Activated CD4-positive, alpha-beta T cell treated with anti-CD3 and anti-CD28 coated beads for 1 hour (primary cell): ENCODE results near the gene TP53.
"Not testable (repeated sequence)": the region's sequence is repeated elsewhere in the genome, so short reads cannot be mapped to it uniquely, and the experiment has no call there.

Experiments used
- DNase-seq: peaks from one replicate; pipeline ENCODE4 v3.0.0-alpha.2; 2020

TP53 gene

GRCh38 chr17:7673239-7673638 is 14.1 kb downstream of the TP53 start:
- no peak for DNase-seq

GRCh38 chr17:7668482-7668881 is 18.8 kb downstream of the TP53 start:
- DNase-seq = no peak

DNA sequence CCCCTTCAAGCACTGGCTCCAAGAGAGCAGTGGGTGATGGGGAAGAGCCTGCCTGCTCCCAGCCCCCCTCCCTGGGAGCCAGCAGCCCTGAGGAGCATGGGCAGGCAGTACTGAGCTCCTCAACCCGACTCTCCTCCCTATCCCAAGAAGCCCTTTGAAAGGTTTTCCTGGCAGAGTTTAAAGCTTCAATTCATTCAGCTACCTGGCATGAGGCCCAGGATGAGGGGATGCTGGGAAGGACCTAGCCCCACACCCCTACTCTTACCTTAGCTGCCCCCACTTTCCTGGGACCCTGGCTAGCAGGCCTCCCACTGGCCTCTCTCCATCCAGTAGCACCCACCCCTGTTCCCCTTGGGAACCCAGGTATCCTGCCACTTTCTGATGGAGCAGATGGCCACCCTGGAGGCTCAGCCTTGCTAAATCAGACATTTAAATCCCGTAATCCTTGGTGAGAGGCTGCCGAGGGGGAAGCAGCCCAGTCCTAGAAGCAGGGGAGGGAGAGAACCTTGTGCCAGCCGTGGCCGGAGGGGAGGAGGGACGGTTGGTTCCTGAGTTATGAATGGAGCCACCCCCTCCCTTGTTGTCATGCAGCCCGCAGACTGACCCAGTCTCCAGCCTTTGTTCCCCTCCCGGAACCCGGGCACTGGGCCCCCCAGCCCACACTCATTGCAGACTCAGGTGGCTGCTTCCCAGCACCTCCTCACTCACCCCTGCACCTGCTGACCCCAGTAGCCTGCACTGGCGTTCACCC is 19.5 kb downstream of the TP53 start:
- no peak for DNase-seq

- DNase-seq = no peak
Observed at GRCh38 chr17:7656958-7657609, 30.2 kb downstream of the TP53 start.

- no peak for DNase-seq
Observed at GRCh38 chr17:7655541-7655840, 31.8 kb downstream of the TP53 start.

DNA sequence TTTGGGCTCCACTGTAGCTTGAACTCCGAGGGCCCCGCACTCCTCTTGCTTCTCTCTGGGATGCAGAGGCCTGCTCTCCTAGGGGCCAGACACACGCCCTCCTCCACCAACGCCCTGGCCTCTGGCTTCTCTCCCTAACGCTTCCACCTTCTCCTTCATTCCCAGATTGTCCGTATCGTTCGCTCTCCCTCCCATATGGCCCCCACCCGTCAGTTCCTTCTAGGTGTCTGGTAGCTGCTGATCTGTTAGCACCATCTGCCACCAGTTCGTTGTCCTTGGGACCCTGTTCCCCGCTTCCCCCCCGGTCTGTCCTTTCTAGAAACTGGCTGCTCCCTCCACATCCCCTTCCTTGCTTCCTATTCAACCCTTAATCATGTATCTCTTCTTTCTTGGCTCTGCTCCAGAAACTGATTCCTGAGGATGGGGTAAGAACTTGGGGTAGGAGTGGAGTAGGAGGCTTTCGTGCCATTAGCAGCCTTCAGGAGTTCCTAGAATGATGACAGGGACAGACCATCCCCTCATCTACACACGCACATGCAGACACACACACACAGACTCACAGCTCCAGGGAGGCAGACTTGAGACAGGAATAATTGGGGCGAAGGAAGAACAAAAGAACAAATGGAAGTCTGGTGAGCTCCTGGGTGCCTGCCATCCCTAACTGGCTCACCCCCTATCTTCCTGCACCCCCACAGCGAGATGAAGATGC is 32.3 kb downstream of the TP53 start:
- DNase-seq = no peak

- no peak for DNase-seq
Observed at GRCh38 chr17:7652388-7653356, 34.6 kb downstream of the TP53 start.

- DNase-seq = no peak
Observed at GRCh38 chr17:7651665-7652387, 35.5 kb downstream of the TP53 start.

- DNase-seq = no peak
Observed at GRCh38 chr17:7651097-7651664, 36.1 kb downstream of the TP53 start.

DNA sequence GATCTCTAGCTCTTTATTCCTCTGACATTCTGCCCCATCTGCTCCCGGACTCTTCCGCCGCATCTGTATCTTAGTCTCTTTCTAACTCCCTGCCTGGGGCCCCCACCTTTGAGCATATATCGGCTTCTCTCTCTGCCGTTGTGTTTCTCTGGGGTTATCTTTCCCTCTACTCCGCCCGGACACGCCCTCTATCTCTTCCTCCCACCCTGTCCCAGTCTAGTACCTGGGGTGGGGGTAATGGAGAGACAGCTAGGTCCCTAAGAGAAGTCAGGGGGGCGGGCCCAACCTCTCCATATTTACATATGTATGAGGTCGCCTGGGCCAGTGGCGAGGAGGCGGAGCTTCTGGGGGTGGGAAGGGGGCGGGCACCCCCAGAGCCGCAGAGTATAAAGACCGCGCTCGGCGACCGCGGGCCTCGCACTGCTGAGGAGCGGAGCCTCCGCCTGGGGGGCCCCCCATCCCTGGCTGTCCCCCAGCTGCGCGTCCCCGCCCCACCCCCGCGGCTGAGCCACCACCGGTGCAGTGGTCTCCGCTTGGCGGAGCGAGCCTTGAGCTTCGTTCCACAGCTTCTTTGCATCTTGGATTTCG is 36.7 kb downstream of the TP53 start, which contains the start of gene ATP1B2:
ATP1B2 (plus strand) TSS at position 418 of the 588 bp plus-strand sequence. CDS start 593 bp downstream, outside the sequence.
- peak; percentile 60 for DNase-seq

GRCh38 chr17:7647018-7647417 is 40.3 kb downstream of the TP53 start:
- no peak for DNase-seq

DNA sequence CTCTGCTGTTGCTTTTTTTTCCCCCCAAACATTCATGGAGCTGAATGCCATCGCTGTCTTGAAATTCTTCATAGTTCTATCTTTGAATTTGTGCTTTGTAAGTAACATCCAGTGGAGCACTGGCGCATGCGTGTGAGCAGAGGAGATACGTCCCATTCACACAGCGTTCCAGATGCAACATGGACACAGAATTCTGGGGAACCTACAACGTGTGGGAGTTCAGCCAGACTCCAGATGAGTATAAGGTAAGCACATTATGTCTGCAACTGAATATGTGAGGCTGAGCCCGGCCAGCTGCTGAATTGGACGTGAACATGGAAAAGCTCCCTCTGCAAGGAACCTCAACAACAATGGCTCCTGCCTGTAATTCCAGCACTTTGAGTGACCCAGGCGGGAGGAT is 40.8 kb downstream of the TP53 start:
- no peak for DNase-seq

DNA sequence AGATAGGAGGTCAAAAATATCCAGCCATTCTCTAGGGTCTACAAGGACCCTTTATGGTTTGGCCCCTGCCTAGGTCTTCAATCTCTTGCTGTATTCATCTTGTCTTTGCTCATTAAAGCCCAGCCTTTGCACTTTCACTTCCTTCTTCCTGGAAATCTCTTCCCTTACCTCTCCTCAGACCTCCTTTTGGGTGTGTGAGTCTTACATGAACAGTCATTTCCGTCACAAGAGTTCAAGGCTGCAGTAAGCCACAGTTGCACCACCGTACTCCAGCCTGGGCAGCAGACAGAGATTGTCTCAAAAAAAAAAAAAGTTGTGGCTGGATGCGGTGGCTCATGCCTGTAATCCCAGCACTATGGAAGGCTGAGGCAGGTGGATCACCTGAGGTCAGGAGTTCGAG is 42.5 kb downstream of the TP53 start:
- DNase-seq = no peak

GRCh38 chr17:7641635-7642034 is 45.7 kb downstream of the TP53 start:
- DNase-seq = not testable (repeated sequence)

DNA sequence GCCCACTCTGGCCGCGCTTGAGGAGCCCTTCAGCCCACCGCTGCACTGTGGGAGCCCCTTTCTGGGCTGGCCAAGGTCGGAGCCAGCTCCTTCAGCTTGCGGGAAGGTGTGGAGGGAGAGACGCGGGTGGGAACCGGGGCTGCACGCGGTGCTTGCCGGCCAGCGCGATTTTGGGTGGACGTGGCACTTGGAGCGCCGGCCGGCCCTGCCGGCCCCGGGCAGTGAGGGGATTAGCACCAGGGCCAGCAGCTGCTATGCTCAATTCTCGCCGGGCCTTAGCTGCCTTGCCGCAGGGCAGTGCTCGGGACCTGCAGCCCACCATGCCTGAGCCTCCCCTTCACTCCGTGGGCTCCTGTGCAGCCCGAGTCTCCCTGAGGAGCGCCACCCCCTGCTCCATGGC is 46.5 kb downstream of the TP53 start:
- DNase-seq = no peak

- no peak for DNase-seq
Observed at GRCh38 chr17:7636163-7636562, 51.1 kb downstream of the TP53 start.

DNA sequence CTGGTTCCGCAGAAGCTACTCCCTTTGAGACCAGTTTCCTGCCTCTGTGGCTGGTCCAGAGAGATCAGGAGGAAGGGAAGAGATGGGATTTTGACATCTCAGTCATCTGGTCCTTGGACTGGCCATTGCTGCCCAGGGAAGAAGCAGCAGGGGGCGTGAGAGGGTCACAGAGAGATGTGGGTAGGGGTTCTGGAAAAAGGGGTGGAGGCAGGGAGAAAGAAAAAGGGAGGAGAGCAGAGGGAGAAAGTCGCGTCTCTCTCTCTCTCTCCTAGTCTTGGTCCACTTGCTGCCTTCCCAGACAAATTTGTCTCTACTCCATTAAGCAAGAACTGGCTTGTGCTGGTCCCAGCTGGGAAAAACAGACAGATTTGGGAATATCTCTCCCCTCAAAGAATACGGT is 52.9 kb downstream of the TP53 start:
- no peak for DNase-seq

DNA sequence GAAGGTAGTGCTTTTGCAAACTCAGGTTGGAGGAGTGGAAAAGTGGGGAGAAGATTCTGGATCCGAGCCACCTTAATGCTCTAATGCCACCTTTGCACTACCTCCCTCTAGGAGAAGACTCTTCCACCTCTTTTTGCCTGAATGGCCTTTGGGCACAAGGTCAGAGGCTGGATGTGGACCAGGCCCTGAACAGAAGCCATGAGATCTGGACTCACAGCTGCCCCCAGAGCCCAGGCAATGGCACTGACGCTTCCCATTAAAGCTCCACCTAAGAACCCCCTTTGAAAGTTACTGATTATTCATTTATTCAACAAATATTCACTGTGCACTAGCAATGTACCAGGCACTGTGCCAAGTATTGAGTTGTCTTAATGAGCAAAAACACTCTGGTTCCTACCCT is 54.2 kb downstream of the TP53 start:
- no peak for DNase-seq

GRCh38 chr17:7632492-7632894 is 54.8 kb downstream of the TP53 start:
- no peak for DNase-seq

- DNase-seq = no peak
Observed at GRCh38 chr17:7631398-7632380, 55.6 kb downstream of the TP53 start.
